Retina (tissue), 1 donor: ENCODE data around the gene LRRN2.
"Not testable (repeated sequence)": the region's sequence is repeated elsewhere in the genome, so short reads cannot be mapped to it uniquely, and the experiment has no call there.

Experiments
- DNase-seq: peaks from one replicate; pipeline ENCODE4 v3.0.0-alpha.2; 2016

The LRRN2 gene

DNA sequence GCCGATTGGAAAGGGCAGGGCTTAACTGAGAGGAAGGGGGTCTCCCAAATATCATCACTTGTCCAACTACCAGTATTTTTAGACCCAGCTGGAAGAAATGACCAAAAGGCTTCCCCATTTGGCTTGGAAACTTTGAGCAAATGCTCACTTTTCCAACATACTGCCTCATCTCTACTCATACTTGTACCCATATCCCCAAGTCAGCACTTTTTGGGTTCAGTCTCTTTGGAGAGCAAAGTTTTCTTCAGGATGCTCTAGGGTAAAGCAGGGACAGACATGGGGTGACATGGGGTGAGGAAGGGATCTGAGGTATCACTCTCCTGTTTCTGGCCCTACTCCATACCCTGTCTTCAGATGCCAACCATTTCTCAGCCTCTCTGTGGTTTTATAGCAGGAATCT is 27.2 kb downstream of the LRRN2 start:
- no peak for DNase-seq

DNA sequence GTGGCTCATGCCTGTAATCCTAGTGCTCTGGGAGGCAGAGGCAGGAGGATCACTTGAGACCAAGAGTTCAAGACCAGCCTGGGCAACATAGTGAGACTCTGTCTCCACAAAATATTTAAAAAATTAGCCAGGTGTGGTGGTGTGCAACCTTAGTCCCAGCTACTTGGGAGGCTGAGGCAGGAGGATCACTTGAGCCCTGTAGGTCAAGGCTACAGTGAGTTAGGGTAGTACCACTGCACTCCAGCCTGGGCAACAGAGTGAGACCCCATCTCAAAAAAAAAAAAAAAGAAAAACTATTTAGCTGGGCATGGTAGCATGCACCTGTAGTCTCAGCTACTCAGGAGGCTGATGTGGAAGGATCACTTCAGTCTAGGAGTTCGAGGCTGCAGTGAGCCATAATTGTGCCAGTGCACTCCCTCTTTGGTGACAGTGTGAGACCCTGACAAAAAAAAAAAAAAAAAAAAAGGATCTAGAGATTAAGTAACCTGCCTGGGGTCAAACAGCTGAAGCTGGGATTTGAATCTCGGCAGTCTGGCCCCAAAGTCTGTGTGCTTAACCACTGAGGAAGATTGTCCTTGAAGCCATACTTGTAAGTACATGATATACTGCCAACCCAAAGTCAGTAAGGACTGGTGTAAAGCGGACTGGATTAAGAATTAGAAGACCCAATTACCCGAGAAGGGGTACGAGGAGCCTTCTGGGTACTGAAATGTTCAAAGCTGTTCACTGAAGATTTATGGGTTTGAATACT is 31.8 kb downstream of the LRRN2 start:
- DNase-seq: no peak

DNA sequence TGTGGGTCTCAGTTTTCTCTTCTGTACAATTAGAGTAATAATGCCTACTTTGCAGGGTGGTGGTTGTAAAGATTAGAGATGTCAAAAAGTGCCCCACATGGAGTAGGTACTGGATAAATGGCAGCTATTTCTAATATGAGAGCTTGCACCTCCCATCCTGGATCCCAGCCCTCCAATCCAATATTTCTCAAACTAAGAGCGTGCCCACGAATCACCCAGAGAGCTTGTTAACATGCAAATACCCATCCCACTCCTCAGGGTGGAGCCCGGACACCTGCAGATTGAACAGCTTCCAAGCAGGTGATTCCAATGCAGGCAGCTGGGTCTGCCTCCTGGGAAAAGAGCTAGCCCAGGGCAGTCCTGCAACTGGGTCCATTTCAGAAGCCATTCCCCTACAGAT is 33.0 kb downstream of the LRRN2 start:
- DNase-seq: no peak

DNA sequence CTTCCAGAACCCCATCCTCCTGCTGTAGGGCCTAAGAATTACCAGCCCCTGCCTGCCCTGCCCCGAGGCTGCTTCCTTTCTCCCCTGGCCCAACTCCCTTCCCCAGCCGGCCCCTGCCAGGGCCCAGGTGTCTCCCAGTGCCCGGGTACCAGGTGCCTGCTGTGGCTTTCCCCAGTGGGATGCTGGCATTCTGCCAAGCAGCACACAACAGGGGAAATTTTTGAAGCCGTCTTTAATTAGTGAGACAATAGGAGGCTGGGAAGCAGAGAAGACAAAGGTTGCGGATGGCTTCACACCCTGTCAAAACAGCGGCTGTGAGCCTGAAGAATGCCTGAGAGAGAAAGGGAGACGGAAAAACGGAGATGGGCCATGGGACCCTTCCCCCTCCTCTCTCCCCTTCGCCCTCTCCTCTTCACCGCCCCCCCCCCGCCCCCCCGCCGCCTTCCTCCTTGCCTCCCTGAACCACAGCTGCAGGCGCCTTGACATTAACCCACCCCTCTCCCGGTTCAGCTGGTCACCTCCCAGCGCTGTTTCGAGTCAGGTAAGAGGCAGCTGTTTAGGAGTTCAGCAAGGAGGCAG is 33.6 kb downstream of the LRRN2 start:
- DNase-seq: peak; percentile 65

DNA sequence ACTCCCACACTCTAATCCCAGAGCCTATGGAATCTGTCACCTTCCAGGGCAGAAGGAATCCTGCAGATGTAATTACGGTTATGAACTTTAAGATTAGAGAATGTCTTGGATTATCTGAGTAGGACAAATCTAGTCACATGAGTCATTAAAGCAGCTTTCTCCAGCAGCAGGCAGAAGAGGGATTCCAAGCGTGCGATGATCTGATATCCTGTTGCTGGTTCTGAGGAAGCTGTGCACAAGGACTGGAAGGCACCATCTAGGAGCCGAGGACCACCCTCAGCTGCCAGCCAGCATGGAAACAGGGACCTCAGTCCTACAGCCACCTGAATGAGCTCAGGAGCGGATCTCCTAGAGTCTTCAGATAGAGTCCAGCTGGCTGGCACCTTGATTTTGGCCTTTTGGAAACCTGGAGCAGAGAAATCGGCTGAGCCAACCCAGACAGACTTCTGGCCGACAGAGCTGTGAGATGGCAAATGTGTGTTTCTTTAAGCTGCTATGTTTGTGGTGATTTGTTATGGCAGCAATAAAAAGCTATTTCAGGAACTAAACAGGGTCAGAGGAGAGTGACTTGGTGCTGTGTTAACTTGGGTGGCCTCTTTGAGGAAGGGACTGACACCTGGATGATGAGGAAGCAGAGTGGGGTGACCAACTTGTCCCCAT is 34.5 kb downstream of the LRRN2 start:
- peak; percentile 54 for DNase-seq

DNA sequence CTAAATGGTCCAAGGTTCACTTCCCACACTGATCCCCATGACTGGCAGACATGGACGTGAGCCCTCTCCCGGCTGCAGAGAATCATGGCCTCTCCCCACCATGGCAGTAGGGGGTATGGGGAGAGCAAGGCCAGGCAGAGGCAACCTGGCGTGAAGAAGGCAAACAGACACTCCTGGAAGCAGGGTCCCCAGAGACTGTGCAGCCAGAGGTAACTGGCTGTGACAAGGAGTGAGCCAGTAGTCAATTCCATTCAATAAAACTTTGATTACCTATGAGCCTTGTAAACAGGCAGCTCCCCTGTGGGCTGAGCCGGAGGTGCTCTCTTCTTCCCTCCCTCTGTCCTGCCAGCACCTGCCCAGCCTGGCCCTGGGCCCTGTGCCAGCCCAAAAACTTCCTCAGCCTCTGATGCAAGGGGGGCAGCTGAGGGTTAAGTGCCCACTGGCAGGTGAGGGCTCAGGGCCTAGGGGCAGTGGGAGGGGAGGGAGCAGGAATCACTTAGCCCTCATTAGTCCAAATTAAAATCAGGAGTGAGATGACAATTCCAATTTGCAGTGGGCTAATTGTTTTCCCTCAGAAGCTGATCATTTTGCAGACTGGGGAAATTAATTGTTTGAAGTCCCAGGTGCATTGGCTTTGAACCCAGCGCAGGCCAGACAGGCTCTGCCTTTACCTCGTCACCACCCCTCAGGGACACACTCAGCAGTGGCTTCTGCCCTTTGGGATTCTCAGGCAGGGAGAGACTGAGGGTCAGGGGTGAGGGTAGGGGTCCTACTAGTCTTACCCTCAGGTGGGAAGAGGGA is 35.6 kb downstream of the LRRN2 start:
- peak; percentile 70 for DNase-seq

DNA sequence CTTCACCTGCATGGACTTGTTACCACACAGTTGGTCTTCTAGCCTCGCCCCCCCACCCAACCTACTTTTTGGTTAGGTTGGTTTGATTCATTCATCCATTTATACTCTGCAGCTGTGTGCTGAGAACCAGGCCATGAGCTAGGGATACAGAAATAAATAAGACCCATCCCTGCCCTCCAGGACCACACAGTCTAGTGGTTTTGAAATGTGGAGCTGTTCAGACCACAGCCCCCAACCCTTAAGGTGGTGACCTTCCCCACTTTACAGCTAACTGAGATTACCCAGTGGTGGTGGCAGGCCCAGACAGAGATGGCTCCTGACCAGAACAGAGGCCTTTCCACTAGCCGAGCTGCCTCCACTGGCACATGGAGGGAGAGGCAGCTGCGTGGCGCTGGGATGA is 37.0 kb downstream of the LRRN2 start:
- DNase-seq: no peak

DNA sequence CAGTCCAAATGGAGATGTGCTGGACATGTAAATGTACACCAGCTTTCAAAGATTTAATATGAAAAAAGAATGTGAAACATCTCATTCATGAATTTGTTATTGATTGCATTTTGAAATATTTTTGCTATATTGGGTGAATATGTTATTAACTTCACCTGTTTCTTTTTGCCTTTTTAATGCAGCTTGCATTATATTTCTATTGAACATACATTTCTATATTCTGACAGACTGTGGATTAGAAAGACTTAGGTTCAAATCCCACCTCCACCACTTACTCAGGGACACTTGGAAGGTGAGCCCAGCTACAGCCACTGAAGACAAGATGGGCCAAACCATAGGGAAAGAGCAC is 37.8 kb downstream of the LRRN2 start:
- DNase-seq: no peak

DNA sequence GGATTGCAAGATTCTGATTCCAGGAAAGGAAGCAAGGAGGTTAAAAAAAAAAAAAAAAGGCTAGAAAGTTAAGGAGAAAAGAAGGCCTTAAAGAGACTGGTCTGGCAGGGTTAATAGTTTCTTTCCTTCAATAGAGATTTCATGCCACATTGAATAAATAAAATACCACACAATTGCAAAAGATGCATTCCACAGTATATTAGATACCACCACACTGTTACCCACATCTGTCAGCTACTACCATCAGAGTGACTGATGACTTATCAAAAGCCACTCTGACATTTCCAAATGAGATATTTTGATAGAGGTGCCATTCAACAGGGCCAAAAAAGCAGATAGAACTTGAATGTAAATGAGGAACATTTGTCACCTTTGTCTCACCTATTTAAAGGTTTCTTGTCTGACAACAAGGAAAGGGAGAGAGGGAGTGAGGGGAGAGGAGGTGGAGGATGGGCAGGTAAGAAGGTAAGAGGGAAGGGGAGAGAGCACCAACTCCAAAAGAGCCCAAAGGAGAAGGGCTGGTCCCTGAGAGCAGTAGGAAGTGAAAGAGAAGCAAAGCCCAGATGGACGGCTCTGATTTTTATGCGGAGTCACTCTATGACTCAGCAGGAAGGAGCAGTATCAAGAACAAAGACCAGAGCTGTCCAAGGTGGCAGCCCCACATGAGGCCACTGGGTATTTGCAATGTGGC is 38.3 kb downstream of the LRRN2 start:
- no peak for DNase-seq

DNA sequence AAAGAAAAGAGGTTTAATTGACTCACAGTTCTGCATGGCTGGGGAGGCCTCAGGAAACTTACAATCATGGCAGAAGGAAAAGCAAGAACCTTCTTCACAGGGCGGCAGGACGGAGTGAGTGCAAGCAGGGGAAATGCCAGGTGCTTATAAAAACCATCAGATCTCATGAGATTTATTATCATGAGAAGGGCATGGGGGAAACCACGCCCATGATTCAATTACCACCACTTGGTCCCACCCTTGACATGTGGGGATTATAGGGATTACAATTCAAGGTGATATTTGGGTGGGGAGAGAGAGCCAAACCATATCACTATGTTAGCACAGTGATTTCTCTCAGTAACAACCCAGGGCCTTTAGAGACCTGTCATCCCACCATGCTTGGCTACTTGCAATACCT is 39.9 kb downstream of the LRRN2 start:
- no peak for DNase-seq

DNA sequence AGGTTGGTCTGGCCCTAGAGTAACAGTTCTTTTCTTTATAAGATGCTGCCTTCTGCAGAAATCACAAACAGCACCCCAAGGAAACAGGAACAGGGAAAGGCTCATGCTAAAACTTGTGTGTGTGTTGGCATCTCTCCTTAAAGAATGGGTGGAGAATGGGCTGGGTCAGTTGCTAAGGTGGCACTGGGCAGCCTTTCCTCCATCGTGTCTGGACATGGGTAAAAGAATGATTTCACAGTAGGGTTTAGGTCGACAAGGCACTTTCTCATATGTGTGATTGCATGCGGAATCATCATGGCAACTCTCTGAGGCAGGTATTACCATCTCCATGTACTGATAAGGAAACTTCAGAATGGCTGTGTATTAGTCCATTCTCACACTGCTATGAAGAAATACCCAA is 40.3 kb downstream of the LRRN2 start:
- no peak for DNase-seq

DNA sequence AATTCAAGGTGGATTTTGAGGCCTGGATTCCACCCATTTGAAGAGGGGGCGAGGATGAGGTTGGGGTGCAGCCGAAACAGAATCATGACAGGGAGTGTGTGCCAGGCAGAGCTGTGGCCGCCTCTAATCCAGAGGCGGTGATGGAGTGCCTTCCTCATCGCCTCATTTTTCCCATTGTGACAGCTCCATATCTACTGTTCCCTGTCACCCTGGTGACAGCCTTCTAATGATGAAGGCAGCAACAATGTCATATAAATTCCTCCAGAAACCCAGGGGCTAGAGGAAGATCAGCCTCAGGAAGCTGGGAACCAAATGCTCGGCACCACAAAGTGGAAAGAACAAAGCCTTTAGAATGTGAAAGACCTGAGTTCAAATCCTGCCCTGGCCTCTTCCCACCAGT is 42.0 kb downstream of the LRRN2 start:
- DNase-seq: no peak

DNA sequence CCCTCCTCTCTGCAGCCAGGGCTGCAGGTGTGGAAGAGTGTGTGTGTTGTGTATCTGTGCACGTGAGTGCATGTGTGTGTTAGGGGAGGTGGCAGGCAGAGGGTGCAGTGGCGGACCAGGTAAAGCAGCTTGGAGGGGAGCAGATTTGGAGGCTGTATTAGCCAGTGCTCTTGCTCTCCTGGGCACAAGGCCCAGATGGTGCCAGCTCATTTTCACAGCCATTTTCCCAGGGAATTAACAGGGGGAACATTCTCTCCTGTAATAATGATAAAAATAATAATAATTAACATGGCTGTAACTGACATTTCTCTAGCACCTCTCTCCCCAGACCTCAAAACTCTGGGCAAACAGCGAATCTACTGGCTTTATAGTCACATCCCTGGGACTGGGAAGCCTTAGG is 43.6 kb downstream of the LRRN2 start:
- no peak for DNase-seq

DNA sequence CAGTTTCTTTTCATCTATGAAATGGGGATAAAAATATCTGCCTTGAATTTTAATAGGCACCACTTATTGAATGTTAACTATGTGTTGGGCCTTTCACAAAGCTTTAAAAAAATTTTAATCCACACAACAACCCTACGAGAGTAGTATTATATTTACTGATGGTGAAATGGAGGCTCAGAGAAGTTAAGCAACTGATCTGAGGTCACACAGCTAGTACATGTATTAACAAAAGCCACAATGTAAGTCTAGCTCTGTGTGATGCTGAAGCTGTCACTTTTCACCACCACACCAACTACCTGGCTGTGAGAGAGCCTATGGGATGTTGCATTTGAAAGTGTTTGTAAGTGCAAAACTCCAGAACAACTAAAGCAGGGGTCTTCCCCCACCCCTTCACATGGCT is 44.1 kb downstream of the LRRN2 start:
- no peak for DNase-seq

DNA sequence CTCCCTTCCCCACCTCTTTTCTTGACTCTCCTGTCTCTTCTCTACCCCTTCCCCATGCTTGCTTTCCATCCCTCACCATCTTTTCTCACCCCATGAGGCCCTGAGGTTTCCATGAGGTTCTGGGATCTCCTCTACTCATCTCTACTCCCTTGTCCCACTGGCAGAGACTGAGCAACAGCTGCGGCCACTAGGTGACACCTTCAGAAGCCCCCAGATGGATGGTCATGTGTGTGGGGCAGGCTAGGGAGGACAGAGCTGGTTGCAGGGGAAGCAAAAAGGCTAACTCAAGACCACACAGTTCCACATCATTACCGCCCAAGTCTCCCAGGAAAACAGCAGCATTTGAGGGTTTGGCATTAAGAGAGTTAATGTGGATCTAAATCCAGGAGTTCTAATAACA is 45.0 kb downstream of the LRRN2 start:
- no peak for DNase-seq

DNA sequence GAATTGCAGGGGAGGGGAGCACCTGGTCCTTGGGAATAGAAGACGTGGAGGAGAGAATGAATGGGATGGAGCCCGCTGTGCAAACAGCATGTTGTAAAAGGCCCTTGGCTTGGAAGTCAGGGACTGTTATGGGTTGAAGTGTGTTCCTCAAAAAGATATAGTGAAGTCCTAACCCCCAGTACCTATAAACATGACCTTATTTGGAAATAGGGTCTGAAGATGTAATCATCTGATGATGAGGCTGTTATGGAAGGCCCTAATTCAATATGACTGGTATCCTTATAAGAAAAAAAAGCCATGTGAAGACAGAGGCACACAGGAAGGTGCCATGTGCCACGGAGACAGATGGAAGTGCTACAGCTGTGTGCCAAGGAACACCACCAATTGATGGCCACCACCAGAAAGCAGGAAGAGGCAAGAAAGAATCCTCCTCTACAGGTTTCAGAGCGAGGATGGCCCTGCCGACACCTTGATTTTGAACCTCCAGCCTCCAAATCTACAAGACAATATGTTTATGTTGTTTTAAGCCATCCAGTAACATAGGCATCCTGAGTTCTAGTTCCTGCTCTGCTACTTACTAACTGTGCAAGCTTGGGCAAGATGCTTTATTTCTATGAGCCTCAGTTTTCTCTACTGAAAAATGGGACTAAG is 51.2 kb downstream of the LRRN2 start:
- no peak for DNase-seq

DNA sequence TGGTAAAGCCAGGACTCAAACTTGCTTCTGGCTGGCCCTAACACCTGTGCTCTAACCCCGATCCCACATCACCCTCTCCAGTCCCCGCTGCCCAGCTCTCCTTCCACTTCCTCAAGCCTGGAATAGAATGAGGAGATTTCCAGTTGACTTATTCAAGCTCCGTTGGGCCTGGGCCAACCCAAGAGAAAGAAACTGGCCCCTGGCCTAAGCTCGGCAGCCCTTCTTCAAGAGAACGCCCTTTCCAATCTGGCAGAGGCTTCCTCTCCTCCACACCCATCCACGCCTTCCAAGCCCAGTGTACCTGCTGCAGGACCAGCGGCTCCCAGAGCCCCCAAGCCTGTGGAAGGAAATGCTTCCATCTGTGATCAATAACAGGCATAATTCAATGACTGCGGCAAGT is 51.9 kb downstream of the LRRN2 start:
- no peak for DNase-seq

DNA sequence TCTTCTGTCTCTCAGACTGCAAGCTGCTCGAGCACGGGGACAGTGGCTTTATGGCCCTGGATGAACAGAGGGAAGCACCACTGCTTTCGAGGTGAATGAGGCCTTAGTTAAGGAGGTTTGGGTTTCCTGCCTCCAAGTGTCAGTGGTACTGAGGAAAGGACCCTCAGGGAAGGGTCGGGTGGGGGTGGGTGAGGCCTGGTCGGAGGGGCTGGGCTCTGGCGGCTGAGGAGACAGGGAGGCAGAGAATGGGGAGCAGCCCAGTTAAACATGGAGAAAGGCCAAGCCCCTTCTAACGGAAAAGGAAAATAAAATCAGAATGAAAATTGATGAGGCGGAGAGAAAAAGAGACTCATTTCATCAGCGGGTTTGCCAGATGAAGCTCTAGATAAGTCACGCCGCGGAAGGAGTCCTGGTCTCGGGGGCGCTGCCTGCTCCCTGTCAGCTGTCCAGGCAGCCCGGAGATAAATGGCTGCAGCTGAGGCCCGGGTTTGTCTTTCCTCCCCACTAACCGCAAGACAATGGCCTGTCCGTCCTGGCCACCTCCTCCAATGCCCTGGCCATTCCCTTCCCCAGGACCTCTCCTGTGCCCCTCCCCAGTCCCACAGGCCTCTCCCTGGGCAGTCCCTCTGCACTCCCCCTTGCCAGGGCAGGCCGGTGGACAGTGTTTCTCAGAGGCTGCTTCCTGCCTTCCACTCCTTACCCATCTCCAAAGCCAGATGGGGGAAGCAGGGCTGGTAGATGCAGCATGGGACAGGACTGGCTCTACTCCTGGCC is 55.2 kb downstream of the LRRN2 start:
- peak; percentile 46 for DNase-seq

DNA sequence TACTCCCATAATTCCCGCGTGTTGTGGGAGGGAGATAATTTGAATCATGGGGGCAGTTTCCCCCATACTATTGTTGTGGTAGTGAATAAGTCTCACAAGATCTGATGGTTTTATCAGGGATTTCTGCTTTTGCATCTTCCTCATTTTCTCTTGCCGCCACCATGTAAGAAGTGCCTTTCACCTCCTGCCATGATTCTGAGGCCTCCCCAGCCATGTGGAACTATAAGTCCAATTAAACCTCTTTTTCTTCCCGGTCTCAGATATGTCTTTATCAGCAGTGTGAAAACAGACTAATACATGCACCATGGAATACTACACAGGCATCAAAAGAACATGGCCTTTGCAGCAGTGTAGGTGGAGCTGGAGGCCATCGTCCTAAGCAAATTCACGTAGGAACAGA is 56.1 kb downstream of the LRRN2 start:
- not testable (repeated sequence) for DNase-seq

DNA sequence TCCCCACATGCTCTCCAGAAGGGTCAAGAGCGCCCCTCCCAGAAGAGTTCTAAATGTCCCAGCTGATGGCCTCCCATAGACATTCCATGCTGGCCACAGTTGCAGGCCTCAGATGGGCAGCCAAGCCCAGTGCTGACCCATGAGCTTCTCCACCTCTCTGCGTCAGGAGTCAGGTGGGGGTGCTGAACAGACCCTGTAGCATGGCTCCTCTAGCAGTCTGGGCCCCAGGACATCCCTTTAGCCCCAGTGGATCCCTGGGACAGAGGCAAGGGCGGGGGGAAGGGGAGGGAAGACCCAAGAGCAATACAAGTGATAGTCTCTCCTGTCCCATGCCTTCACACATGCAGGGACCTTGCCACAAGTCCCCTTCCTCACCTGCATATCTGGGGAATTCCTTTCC is 56.7 kb downstream of the LRRN2 start:
- no peak for DNase-seq

DNA sequence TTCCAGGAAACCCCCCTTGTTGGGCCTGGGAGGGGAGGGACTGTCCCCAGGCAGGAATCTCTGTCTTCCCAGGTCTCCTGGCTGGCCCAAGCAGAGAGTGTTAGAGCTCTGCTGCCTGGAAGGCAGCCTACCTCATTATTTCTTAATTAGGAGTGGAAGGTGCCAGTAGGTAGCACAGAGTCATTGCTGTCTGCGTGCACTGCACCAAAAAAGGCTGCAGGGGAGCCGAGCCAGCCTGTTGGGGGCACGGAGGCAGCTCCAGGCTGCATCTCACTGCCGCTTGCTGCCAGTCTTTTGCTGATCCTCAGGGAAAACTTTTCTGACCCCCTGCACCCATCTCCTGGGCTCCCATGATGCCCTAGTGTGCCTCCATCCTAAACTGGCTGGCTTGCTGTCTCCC is 58.1 kb downstream of the LRRN2 start:
- no peak for DNase-seq

DNA sequence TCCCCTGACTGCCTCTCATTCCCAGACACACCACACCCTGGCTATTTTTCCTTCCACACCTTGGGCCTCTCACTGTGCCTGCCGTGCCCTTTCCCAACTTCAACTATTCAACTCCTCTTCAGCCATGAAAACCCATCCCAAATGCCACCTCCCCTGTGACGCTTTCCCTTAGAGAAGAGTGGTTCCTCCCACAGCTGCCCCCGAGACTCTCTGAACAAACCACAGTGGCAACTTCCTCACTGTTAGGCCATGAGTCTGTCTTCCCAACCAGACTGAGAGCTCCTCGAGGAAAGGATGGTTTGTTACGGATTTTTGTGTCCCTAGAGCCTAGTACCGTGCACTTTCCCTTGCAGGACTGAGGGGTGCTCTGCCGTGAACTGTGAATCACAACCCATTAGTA is 59.2 kb downstream of the LRRN2 start:
- DNase-seq: no peak
